Measurements from ENCODE around the gene EPSTI1. TPM values are rescaled to one million over a fixed set of nuclear protein-coding genes. Genes with fewer than 3 reads are reported as not detected.
"Not testable (repeated sequence)": the region's sequence is repeated elsewhere in the genome, so short reads cannot be mapped to it uniquely, and the experiment has no call there.

The EPSTI1 gene, protein sequence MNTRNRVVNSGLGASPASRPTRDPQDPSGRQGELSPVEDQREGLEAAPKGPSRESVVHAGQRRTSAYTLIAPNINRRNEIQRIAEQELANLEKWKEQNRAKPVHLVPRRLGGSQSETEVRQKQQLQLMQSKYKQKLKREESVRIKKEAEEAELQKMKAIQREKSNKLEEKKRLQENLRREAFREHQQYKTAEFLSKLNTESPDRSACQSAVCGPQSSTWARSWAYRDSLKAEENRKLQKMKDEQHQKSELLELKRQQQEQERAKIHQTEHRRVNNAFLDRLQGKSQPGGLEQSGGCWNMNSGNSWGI
- 1 to 10 TPM; 2.5 to 9.9 (median 5.2) TPM for total RNA-seq
- long read RNA-seq, partial matches to known transcripts: 1 of 1 reads
- long read RNA-seq, other reads (novel, unspliced or antisense): 0 of 1 reads

DNA sequence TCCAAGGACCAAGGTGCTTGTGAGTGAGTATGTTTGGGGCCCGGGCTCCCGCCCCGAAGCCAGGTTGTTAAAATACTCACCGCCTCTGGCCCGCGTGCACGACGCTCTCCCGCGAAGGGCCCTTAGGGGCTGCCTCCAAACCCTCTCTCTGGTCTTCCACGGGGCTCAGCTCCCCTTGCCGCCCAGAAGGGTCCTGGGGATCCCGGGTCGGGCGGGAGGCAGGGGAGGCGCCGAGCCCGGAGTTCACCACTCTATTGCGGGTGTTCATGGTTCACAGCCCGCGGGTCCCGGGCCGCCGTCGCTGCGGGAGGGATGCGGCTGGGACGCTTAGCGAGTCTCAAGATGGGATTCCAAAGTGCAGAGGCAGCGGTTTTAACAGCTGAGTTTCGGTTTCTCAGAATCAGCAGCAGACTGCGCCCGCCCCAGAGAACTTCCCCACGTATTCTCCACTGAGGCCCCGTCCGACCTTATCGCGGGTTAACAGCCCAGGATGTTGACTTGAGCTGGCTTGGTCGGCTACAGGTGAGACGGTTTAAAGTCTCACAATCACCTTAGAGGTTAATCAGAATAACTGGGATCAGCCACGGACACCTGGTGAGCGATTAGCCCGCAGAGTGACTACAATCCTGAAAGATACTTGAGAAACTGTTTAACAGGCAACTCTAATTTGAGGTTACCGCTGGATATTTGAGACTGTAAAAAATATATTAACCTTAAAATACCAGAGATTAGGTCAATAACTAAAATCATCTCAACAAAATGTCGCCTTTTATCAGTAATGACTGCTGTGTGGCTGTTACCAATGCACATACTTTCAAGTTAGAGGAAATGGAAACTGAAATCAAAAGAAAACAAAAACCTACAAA is at the start of gene EPSTI1:
TSS of gene EPSTI1 (minus strand) at position 344 of the 866 bp plus-strand sequence. CDS start at position 268, 76 bp downstream.
- H3K27me3 ChIP-seq: no peaks in the 10 kb centered on the region
- 1% methylated on average over 28 of the region's 45 CpGs for WGBS (ENCODE audit: insufficient coverage, low coverage, low lambda C conversion rate, missing lambda C conversion rate)

DNA sequence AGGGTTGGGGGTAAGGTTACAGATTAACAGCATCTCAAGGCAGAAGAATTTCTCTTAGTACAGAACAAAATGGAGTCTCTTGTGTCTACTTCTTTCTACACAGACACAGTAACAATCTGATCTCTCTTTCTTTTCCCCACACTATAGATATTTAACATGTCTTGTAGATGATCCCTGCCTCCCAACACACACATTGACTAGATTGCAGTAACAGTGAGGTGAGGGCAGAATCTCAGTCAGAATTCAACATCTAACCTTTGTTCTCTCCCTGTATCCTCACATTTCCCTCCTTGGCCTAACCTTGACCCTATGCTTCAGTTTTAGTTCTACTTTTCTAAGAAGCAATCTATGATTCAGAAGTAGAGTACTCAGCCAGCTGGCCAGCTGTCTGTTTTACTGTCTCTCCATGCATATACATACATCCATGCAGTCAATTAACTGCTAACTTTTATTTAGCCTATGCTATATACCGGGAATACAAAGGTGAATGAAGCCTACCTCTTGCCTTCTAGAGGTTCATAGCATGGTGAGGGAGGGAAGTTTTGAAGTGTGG is 49.4 kb upstream of the EPSTI1 start:
- no peak for DNase-seq
- 100% methylated on average over 1 of the region's 1 CpG for WGBS (ENCODE audit: insufficient coverage, low coverage, low lambda C conversion rate, missing lambda C conversion rate)
- TF ChIP-seq, protein P1, sequence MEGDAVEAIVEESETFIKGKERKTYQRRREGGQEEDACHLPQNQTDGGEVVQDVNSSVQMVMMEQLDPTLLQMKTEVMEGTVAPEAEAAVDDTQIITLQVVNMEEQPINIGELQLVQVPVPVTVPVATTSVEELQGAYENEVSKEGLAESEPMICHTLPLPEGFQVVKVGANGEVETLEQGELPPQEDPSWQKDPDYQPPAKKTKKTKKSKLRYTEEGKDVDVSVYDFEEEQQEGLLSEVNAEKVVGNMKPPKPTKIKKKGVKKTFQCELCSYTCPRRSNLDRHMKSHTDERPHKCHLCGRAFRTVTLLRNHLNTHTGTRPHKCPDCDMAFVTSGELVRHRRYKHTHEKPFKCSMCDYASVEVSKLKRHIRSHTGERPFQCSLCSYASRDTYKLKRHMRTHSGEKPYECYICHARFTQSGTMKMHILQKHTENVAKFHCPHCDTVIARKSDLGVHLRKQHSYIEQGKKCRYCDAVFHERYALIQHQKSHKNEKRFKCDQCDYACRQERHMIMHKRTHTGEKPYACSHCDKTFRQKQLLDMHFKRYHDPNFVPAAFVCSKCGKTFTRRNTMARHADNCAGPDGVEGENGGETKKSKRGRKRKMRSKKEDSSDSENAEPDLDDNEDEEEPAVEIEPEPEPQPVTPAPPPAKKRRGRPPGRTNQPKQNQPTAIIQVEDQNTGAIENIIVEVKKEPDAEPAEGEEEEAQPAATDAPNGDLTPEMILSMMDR (IDR thresholded peaks at IDR 0.05): no peak
- no peak for TF ChIP-seq POLR2A (IDR thresholded peaks at IDR 0.05)
- intact Hi-C loops (cut with DNase I): no loop called here
- Histone ChIP-seq H3K27ac (no peak overlapping the region), H3K9me3 (no peaks in the 10 kb centered on the region), H3K4me3 (no peak overlapping the region), H3K36me3 (no peaks in the 10 kb centered on the region), H3K4me1 (peaks cover 0 to 20% (median 1%) of the 10 kb centered on the region in 4 donors), H3K27me3 (no peaks in the 10 kb centered on the region)
- no peak for ATAC-seq

More for the DNA sequence above, at the start of gene EPSTI1:
- H3K4me1 ChIP-seq: peaks cover 0 to 4% (median 0%) of the 10 kb centered on the region in 4 donors
- TF ChIP-seq, protein P1 (IDR thresholded peaks at IDR 0.05): no peak
- peak; percentile 35 for TF ChIP-seq POLR2A (IDR thresholded peaks at IDR 0.05)
- ATAC-seq (peak; percentile 93 to 96 (median 95)), DNase-seq (peak; percentile 72 to 75 (median 75))
- intact Hi-C loops (cut with DNase I): no loop called here
- peak within 1 kb of the TSS; percentile 77 to 91 (median 87) for H3K27ac ChIP-seq
- peak within 1 kb of the TSS; percentile 60 to 76 (median 70) for H3K4me3 ChIP-seq
- H3K36me3 ChIP-seq: no peaks in the 10 kb centered on the region
- no peaks in the 10 kb centered on the region for H3K9me3 ChIP-seq

DNA sequence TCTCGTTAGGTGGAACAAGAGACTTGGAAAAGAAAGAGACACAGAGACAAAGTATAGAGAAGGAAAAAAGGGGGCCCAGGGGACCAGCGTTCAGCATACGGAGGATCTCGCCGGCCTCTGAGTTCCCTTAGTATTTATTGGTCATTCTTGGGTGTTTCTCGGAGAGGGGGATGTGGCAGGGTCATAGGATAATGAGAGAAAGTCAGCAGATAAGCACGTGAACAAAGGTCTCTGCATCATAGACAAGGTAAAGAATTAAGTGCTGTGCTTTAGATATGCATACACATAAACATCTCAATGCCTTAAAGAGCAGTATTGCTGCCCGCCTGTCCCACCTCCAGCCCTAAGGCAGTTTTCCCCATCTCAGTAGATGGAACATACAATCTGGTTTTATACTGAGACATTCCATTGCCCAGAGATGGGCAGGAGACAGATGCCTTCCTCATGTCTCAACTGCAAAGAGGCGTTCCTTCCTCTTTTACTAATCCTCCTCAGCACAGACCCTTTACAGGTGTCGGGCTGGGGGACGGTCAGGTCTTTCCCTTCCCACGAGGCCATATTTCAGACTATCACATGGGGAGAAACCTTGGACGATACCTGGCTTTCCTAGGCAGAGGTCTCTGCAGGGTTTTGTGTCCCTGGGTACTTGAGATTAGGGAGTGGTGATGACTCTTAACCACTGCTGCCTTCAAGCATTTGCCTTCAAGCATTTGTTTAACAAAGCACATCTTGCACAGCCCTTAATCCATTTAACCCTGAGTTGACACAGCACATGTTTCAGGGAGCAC is 48.7 kb upstream of the EPSTI1 start:
- ATAC-seq; DNase-seq; H3K27me3 ChIP-seq; intact Hi-C loops (cut with DNase I); H3K27ac ChIP-seq; H3K36me3 ChIP-seq; H3K4me3 ChIP-seq; H3K9me3 ChIP-seq: not testable (repeated sequence)
- H3K4me1 ChIP-seq: peaks cover 0 to 22% (median 1%) of the 10 kb centered on the region in 4 donors
- 77% methylated on average over 11 of the region's 13 CpGs for WGBS (ENCODE audit: insufficient coverage, low coverage, low lambda C conversion rate, missing lambda C conversion rate)

DNA sequence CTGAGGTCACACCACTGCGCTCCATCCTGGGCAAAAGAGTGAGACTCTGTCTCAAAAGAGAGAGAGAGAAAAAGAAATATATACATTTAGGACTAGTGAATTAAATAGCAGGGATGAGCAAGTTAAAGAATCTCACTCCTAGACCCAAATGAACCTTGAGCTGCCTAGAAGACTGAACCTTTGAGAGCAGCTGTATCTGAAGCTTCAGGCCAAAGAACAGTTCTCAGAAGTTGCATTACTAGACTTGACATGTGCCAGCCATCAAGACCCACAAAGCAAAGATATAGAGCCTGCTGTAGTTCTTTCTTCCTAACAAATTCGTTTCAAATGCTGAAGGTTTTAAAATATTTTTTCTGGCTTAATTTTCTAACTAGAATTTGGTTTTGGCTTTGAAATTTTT is 47.9 kb upstream of the EPSTI1 start:
- DNase-seq (no peak), ATAC-seq (no peak)
- TF ChIP-seq, protein P1 (IDR thresholded peaks at IDR 0.05): no peak
- TF ChIP-seq POLR2A (IDR thresholded peaks at IDR 0.05): no peak
- WGBS (ENCODE audit: insufficient coverage, low coverage, low lambda C conversion rate, missing lambda C conversion rate): 77% methylated on average over 2 of the region's 2 CpGs
- intact Hi-C loops (cut with DNase I): no loop called here
- Histone ChIP-seq H3K4me1 (peaks cover 0 to 17% (median under 1%) of the 10 kb centered on the region in 4 donors), H3K9me3 (no peaks in the 10 kb centered on the region), H3K27me3 (no peaks in the 10 kb centered on the region), H3K4me3 (no peak overlapping the region), H3K27ac (no peak overlapping the region), H3K36me3 (no peaks in the 10 kb centered on the region)

All from right lobe of liver (tissue), 6 donors.